ENCODE data around the gene INMT. TPM values are rescaled to one million over a fixed set of nuclear protein-coding genes. Genes with fewer than 3 reads are reported as not detected.
A peak's percentile ranks its signal among the peaks of the same experiment; 100 is the strongest.

Gene INMT
- total RNA-seq, 1 donor from 2014 or later, result 3.7 TPM

DNA sequence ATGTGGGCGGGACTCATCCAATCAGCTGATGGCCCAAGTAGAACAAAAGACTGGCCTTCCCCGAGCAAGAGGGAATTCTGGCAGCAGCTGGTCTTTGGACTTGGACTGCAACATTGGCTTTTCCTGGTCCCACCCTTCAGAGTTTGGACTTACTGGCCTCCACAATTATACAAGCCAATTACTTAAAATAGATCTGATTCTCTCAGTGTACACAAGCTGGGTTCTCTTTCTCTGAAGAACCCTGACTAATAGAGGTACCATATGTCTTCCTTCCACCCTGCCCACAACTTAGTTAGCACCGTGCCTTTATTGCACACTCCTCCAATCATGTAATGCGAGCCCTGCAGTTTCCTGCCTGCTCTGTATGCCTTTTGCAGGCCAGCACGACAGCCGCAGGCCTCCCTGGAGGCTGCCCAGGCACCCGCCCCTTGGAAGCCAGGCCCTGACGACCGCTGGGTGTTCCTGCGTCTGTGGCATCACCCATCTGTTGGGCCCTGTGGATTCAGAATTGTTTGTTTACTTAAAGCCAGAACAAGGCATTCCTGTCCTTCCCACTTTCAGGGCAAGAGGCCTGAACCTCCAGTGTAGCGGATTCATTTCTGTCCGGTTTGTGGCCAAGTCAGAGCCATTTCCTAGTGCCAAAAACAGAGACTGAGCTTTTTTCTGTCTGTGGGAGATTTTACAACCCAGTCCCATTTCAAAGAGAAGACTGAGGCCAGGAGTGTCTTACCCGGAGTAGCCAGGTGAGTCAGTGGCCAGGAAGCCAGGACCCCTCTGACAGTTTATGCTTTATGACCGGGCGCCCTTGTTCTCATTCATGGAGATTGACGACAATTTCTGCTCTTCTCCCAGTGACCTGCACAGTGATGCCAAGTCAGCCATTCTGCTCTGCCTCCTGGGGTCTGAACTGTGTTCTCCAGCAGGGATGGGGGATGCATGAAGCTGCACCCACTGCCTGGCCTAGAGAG, 968 bp upstream of the INMT start:
- peak; percentile 99 for DNase-seq (ENCODE audit: low read depth)

DNA sequence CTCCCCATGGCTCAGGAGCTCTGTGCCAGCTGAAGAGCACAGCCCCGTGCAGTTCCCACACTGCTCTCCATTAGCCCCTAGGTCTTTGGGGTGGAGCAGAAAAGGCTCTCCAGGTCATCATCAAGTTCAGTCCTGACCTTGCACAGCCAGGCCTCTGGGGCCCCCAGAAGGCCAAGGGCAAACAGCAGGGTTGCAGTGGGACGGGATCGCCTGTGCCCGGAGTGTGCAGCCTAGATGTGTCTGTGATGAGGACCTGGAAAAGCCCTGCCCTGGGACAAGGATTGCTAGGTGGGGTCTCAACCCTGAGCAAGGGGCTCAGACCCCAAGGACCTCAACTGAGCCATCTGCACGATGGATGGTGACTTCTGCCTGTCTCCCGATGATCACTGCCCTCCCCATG, 549 bp downstream of the INMT start:
- DNase-seq (ENCODE audit: low read depth), result peak; percentile 11

DNA sequence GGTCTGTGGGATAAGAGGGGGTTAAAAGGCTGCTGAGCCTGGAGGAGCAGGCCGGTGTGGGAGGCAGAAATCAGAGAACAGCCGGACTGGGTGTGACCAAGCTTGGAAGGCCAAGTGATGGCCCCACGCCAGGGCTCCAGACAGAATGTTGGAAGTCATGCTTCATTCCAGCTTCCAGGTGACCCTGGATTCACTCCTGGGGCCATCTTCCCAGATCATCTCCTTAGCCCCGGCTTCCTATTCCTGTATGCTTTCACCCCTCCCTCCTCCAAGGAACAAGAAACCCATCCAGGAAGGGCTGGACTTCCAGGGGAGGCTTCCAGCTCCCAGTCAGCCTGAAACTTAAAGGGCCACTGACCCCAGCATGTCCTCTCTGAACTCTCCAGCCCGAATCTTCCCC, 1.0 kb downstream of the INMT start:
- peak; percentile 83 for DNase-seq (ENCODE audit: low read depth)

DNA sequence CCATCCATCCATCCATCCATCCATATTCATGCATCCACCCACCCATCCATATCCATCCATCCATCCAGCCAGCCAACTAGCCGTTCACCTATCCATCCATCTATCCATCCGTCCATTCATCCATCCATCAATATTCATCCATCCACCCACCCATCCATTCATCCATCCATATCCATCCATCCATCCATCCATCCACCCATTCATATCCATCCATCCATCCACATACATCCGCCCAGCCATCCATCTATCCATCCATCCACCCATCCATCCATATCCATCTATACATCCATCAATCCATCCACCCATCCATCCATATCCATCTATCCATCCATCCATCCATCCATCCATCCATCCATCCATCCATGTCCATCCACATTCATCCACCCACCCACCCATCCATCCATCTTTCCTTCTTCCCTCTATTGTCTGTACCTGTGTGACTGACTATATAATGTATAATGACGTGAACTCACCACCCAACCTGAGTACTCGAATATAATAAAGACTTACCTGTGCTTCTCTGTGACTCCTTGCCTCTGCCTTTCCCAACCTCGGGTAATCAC, 2.5 kb downstream of the INMT start:
- DNase-seq (ENCODE audit: low read depth), result no peak

DNA sequence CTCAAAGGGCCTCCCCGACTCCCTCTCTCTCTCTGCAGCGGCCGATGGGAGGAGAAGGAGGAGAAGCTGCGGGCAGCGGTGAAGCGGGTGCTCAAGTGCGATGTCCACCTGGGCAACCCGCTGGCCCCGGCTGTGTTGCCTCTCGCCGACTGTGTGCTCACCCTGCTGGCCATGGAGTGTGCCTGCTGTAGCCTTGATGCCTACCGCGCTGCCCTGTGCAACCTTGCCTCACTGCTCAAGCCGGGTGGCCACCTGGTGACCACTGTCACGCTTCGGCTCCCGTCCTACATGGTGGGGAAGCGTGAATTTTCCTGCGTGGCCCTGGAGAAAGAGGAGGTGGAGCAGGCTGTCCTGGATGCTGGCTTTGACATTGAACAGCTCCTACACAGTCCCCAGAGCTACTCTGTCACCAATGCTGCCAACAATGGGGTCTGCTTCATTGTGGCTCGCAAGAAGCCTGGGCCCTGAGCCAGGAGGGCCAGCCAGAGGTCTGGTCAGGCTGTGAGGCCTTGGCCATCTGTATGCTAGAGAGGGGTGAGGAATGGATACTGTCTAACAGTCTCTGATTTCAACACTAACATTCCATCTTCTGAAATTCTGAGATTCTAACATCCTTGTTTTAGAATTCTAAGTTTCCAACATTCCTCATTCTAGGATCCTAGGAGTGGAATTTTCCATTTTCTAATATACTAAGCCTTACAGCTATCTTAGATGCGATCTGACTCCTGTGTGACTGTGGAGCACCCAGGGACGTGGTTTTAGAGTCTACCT, 3.6 kb downstream of the INMT start:
- DNase-seq (ENCODE audit: low read depth), result peak; percentile 47

DNA sequence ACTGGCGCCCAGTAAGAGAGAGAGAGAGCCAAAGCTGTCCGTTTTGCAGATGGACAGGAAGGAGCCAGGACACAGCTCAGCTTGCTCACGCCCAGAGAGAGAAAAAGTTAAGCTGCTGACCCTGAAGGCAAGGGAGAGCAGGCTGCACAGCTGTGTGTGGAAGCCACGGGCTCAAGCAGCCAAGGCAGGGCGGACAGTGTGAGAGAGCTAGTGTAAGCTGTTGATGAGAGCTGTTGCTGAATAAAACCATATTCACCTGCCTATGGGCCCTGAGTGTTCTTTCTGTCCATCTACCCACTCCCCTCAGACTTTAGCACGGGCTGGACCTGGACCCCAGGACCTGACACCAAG, 5.4 kb downstream of the INMT start:
- DNase-seq (ENCODE audit: low read depth), result peak; percentile 59

DNA sequence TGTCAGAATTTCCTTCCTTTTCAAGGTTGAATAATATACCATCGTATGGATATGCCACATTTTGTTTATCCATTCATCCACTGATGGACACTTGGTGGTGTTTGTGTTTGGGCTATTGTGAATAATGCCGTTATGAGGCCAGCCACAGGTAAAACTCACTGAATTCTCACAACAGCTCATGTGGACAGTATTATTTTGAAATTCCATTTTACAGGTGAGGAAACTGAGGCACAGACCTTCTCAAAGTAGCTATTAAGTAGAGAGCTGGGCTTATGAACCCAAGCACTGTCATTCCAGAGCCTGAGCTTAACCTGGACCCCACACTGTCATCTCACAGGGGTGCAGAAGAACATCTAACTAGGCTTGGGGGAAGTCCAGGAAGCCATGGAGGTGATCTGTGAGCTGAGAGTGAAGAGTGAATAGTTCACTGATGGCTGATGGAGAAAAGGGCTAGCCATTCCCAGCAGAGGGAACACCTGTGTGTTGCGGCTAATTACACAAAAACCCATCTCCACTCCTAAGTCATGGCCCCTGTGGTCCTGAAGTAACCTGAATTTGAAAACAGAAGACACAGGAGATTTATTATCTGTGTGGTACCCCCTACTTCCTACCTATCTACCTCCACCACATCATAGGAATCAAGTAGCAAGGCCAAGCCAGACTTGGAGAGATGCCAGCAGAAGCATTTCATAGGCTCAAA, 8.7 kb downstream of the INMT start:
- DNase-seq (ENCODE audit: low read depth), result no peak

DNA sequence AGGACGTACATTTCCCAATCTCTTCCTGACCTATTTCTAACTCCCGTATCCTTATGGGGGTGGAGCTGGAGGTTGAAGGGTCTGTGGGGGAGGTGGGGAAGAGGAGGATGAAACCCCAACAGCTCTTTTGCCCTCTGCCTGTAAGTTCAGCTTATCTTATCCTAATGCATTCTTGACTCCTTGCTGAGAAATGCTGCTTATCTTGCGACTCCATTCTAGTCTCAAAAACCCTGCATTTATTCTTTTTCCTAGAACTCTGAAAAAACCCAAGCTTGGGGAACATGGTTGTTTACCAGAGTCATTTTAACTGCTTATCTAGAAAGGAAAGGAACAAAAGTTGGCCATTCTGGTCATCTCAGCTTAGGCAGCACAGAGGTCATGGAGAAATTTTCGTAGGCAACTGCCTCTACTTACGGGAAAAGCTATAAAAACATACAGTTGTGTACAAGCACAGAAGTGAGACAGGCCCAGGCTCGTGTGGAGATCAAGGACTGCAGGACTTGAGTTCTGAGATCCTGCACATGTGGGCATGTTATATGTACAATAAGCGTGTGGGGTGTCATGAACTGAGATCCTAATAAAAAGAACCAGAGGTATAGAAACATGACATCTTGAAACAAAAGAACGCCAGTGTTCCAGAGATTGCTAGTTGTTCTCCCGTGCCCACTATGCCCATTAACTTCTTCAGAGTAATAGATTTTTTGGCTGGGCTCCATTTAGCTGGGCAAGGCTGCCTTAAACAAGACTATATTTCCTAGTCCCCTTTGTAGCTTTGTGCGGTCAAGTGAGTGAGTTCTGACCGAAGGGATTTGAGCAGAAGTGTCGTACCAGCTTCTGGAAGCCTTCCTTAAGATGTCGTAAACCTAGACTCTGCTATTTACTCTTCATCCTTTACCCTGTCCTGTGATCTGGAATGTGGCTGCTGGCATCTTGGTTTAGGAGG, 9.6 kb downstream of the INMT start:
- no peak for DNase-seq (ENCODE audit: low read depth)

DNA sequence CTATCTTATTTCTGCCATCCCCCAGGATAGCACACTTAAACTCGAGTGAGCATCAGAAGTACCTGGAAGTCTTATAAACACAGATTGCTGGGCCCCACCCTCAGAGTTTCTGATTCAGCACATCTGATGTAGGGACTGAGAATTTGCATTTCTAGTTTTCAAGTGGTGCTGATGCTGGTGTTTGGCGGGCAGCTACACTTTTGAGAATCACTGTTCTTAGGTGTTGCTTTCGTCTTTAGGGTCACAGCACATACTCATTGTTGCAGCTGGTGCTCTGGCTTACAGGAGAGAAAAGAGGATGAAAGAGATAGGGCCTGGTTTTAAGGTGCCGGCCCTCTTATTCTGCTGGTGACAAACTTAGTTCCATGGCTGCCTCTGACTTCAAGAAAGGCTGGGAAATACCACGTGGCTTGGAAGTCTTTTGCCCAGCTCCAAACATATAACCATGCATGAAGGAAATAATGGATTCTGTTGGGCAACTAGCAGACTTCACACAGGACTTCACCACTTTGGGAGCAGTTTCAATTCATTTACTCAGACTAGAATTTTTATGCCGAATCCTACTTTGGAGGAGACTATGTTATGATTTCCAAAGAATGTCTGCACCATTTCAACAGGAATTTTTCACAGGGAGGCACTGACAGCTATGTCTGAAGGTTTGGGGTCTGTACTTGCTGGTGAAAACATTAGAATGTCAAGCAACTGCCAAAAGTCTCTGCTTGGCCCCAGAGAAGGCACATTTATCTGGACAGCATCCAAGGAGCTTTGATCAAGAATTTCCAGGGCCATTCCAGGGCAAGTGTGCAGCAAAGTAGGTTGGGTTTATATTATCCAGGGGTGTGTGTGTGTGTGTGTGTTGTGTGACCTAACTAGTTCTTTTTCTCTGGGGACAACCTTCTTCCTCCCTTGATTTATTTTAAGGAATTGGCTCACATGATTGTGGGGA, 12.4 kb downstream of the INMT start:
- DNase-seq (ENCODE audit: low read depth), result peak; percentile 51

DNA sequence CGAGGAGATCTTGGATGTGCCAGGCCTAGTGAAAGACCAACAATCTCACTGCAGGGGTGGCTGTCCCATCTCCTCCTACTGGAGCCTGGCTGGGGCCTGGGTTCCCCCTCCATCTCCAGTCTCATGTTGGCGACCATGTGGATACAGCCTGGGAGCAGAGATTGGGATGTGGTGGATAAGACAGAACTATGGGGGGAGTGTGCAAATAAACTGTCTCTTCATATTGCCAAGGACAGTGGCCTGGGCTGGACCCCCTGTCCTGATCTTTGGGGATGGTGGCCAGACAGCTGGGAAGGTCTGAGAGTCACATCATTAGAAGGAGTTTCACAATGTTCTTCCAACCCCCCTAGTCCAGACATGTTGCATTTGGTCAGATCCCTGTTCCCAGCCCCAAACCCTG, 13.5 kb downstream of the INMT start:
- DNase-seq (ENCODE audit: low read depth), result no peak

DNA sequence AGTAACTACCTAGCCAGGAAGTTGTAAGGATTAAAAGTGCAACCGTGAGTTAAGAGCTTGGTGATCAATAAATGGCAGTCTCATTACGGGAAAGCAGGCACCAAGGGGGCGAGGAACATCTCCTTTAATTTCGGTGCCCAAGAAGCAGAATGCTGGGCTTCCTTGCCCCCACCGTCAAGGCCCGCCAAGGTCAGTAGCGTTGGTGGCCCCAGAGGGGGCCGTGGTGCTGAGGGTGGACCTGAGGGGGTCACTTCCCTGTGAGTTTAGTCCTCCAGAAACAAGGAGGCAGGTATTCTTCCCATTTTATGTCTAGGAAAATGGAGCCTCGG, 18.9 kb downstream of the INMT start:
- DNase-seq (ENCODE audit: low read depth), result no peak

DNA sequence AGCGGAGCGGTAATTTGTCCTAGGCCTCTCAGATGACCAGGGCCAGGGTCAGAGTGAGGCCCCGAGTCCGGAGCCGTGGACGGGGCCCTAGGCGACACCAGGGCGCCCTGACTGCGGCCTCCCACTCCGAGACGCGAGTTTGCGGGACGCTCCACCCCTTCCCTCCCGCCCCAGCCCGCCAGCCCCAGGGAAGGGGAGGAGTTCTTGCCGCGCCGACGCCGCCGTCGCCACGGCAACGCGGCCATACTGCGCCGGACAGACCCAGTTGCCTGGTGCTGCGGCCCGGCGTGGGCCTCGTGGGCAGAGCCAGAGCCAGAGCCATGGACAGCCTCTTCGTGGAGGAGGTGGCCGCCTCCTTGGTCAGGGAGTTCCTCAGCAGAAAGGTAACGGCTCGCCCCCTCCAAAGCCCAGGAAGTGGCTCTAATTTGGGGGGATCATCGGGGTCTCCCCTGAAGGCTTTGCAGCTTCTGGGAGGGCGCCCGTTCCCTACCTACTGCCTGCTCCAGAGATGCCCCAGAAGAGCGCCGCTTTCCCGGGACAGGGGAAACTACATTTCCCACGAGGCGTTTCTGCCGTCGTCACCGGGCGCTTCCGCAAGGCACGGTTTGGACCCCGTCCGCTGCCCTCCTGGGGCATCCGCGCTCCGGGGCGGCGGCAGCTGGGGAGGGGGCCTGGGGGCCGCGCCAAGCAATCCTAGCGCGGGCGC, 19.4 kb downstream of the INMT start, which contains the start of gene MINDY4:
TSS of gene MINDY4 (plus strand) at position 244 of the 706 bp plus-strand sequence. CDS start at position 321, 77 bp downstream.
- DNase-seq (ENCODE audit: low read depth), result peak; percentile 79

DNA sequence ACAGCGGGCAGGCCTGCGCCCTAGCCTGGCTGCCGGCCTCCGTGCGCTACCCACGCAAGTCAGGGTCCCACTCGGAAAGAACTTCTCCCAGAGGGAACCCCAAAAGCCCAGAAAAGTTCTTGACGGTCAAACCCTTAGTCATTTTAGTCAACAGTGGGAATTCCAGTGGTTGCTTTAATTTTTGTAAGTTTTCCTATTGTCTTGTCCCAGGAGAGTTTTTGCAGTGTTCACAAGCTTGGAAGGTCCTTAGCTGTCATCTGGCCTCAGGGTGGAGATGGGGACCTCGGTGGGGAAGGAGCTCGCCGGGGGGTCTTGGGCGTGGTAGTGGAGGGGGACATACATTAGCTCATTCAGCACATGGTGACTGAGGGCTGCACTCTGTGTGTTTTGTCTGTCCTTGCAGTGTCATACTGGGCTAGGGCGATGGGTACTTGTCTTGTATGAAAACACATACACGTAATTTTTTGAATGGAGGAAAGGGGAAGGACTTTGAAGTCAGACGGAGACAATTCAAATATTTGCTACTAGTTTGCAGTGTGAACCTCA, 20.0 kb downstream of the INMT start:
- no peak for DNase-seq (ENCODE audit: low read depth)

DNA sequence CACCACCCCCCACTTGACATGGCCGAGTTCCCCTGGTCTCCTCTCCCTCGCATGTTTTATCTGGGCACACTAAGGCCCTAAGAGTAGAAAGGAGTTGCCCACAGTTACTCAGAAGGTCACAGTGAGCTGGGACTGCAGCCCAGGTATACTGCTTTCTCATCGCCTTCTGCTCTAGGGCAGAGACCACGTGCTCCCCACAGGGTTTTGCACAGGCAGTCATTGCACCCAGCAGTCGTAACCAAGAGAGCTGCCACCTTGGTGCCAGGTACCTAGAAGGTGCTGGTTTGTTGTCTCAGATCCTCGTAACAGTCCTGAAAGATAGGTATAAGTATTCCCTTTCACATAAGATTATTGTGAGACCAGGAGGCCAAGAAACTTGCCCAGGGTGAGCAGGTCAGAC, 21.0 kb downstream of the INMT start:
- DNase-seq (ENCODE audit: low read depth), result no peak

DNA sequence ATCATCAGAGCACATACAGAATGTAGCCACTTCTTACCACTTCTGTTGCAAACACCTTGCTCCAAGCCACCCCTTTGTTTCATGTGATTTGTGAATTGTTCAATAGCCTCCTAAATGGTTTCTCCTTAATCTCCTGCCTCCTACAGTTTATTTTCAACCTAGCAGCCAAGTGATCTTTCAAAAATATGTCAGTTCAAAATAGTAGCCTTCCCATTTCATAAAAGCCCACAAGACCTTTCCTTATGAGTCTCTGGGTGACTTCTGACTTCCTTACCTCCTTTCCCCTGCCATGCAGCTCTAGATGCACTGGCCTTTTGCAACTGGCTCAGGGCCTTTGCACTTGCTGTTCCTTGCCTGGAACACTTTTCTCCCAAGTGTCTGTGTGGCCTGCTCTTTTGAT, 24.1 kb downstream of the INMT start:
- no peak for DNase-seq (ENCODE audit: low read depth)

DNA sequence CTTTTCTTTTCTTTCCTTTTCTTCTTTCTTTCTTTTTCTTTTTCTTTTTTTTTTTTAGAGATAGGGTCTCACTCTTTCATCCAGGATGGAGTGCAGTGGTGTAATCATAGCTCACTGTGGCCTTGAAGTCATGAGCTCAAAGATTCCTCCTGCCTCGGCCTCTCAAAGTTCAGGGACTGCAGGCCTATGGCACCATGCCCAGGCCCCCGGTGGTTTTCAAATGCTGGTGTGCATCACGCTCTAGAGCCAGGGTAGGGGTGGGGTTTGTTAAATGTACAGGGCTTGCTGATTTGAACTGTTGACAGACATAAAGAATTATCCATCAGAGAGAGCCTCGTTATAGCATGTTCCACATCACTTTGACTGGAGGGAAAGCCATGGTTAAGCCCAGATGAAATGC, 25.0 kb downstream of the INMT start:
- no peak for DNase-seq (ENCODE audit: low read depth)

DNA sequence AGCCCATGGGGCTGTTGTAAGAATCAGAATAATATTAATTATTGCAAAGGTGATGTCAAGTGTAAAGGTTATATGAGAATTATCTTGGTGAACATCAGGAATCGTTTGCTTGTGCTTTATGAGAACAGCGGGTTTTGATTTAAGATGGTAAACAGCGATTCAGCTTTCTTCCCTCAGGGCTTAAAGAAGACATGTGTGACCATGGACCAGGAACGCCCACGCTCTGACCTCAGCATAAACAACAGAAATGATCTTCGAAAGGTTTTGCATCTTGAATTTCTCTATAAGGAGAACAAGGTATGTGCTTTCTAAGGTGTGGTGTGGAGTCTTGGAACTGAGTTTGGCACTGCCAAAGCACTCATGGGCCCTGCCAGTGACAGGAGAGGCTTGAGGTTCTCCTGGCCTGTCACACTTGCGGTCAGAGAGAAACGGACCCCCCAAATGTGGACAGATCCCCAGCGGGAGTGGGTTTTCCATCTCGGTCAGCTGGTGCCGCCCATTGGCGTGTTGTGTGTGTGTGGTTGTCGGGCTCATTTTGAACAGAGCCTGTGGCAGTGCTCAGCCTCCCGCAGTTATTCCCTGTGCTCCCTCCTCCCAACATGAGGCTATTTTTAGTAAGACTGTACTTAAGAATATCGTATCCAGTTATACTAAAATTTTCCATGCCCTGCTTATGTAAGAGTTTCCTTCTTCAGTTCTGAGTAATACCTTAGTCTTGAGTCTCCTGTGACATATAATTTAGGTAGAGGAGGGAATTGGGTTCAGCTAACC, 26.5 kb downstream of the INMT start:
- DNase-seq (ENCODE audit: low read depth), result no peak

DNA sequence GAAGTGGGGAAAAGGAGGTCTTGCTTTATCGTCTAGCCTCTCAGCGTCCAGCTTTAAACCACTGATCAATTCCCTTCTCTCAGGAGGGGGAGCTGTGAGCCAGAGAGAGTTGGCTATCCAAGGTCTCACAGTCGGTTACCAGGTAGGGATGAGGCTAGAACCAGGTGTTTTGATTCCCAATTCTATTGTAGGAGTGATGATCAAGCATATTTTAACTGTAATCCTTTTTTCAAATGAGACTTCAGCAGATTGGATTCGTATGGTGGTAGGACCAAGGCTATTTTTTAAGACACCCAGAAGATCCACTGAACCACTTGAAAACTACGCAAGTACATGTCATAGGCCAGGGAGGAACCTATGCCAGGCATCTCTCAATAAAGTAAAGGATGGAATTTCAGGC, 27.6 kb downstream of the INMT start:
- DNase-seq (ENCODE audit: low read depth), result no peak

Measured in myocyte (in vitro differentiated cells).